OCI-LY1 (cell line): ENCODE measurements around the gene NLRP9.

Experiments
- CTCF ChIP-seq: fragments of 200-600 bp; sonication (generic), shearing (Covaris generic); IDR thresholded peaks from 2 replicates; pipeline ENCODE4 v1.5.1; 2017; ENCODE audit warnings: mild to moderate bottlenecking, antibody characterized with exemption, low read length, moderate library complexity, mixed read lengths
- EZH2 ChIP-seq: fragments of 200-600 bp; sonication (generic), shearing (Covaris generic); IDR thresholded peaks from 2 replicates; pipeline ENCODE4 v1.8.0; 2017; ENCODE audit warnings: borderline replicate concordance, mixed run types, mild to moderate bottlenecking, antibody characterized with exemption, low read length, moderate library complexity, mixed read lengths

GRCh38 chr19:55702131-55702627 is 36.0 kb downstream of the NLRP9 start:
- no peak for TF ChIP-seq CTCF
- no peak for TF ChIP-seq EZH2
